DND-41 (cell line): ENCODE results near the gene SLC27A1.

Experiments used
- CTCF ChIP-seq: IDR thresholded peaks from 2 replicates; pipeline ENCODE4 v1.5.1; 2012; ENCODE audit warnings: borderline replicate concordance, low read length, moderate library complexity, mild to moderate bottlenecking; ENCODE audit not compliant: poor library complexity, severe bottlenecking; ENCODE audit errors: extremely low read depth
- EZH2 ChIP-seq: IDR thresholded peaks from 3 replicates; pipeline ENCODE4 v1.6.1; 2012; ENCODE audit warnings: borderline replicate concordance, low read depth, mild to moderate bottlenecking, moderate library complexity, low read length, inconsistent platforms; ENCODE audit not compliant: severe bottlenecking

GRCh38 chr19:17435218-17435617 is 35.1 kb upstream of the SLC27A1 start:
- TF ChIP-seq CTCF (no peak), EZH2 (no peak)
